Body of pancreas (tissue), 4 donors: ENCODE results near the gene CSKMT.

Experiments
- CTCF ChIP-seq, 7 experiments: fragments of 450-650 bp in 4 of 7; fragments of 200-600 bp in 3 of 7; sonication (generic) in 3 of 7; IDR thresholded peaks; one replicate each; pipeline ENCODE4 v1.5.1; 2016 to 2019; ENCODE audit warnings: antibody characterized with exemption in 7 of 7
- POLR2A ChIP-seq, 3 donors: fragments of 450-650 bp; IDR thresholded peaks; one replicate each; pipeline ENCODE4 v1.6.1; 2016; ENCODE audit warnings: antibody characterized with exemption in 3 of 3, mild to moderate bottlenecking in 2 of 3

GRCh38 chr11:62680825-62681240 lies 15.7 kb downstream of the CSKMT start:
- TF ChIP-seq POLR2A (IDR thresholded peaks at IDR 0.05) (no peak), CTCF (IDR thresholded peaks at IDR 0.05) (peak; percentile 27 to 73 (median 63))
